ENCODE measurements around the gene LRRC47.

LRRC47 gene

DNA sequence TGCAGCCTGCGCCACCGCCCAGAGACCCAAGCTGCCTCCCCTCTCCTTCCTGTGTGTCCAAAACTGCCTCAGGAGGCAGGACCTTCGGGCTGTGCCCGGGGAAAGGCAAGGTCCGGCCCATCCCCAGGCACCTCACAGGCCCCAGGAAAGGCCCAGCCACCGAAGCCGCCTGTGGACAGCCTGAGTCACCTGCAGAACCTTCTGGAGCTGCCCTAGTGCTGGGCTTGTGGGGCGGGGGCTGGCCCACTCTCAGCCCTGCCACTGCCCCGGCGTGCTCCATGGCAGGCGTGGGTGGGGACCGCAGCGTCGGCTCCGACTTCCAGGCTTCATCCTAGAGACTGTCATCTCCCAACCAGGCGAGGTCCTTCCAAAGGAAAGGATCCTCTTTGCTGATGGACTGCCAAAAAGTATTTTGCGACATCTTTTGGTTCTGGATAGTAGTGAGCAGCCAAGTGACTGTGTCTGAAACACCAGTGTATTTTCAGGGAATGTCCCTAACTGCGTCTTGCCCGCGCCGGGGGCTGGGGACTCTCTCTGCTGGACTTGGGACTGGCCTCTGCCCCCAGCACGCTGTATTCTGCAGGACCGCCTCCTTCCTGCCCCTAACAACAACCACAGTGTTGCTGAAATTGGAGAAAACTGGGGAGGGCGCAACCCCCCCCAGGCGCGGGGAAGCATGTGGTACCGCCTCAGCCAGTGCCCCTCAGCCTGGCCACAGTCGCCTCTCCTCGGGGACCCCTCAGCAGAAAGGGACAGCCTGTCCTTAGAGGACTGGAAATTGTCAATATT is 63.0 kb downstream of the LRRC47 start:
- no peak for DNase-seq (ENCODE audit: low read depth in 2 of 2)

DNA sequence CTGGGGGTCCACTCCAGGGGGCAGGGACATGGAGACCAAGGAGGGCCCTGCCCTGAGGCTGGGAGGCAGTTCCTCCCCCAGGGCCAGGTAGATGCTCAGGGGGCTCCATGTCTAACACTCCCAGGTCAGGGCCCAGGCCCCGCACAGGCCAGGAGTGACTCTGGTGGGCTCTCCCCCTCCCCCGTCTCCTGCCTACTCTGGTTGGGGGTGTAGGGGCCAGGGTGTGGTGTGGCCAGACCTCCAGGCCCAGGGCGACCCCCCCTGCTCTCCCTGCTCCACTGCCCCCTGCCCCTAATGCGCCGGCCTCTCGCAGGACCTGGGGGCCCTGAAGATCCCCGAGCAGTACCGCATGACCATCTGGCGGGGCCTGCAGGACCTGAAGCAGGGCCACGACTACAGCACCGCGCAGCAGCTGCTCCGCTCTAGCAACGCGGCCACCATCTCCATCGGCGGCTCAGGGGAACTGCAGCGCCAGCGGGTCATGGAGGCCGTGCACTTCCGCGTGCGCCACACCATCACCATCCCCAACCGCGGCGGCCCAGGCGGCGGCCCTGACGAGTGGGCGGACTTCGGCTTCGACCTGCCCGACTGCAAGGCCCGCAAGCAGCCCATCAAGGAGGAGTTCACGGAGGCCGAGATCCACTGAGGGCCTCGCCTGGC is 63.7 kb downstream of the LRRC47 start:
- DNase-seq (ENCODE audit: low read depth in 2 of 2): no peak

DNA sequence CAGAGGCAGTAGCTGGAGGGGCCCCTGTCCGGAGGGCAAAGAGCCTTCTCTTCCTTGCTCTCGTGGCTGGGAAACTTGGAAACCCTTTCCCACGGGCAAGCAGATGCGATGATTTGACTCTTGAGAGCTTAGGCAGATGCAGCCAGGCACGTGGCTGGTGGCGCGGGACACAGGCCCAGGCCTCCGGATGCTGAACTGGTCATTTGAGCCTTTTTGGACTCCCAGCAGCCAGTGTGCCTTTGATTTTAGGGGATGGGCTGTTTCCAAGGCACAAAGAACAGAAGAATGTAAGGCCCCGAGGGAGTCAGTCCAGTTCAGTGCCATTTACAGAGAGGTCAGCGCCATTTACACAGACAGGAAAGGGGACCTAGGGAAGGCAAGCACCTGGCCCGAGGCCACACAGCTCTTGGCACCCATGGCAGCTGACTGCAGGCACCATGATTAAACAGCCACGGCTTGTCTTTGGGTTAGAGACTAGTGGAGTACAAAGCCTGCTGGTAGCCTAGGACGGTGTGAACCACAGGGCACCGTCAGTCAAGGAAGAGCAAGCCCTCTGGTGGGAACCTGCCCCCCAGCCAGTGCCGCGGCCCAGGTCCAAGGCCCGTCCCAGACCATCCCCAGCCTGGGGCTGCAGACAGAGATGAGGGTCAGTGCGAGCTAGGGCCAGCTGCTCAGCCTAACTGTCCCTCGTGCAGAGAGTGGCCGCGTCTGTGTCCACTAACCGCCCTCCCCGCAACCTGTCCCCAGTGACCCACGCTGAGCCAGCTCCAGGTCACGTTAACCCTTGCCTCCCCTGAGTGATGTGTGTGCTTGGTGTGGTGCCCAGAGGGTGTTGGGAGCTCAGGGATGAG is 64.5 kb downstream of the LRRC47 start:
- no peak for DNase-seq (ENCODE audit: low read depth in 2 of 2)

DNA sequence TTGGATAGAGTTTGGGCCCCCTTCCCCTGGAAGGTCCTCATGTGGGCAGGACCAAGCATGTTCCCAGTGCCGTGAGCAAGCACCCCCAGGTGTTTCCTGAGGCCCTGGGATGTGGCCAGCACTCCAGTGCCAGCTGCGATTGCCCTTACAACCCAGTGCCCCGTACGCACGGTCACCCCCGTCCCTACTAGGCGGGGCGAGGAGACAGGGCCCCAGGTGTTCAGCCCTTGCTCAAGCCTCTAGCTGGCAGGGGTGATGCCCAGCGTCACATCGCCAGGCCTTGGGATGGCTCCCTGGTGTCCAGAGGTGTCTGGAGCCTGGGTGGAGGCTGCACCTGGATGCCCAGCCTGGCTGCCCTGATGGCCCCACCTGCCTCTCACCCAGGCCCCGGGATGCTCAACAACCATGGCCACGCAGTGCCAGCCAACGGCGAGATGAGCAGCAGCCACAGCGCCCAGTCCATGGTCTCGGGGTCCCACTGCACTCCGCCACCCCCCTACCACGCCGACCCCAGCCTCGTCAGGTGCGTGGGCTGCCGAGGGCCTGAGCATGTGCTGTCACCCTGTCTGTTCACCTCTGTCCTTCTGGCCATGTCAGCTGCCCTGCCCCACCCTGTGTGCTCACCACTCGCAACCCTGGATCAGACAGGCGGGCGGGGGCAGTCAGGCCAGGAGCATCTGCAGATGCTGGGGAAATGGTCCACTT is 65.6 kb downstream of the LRRC47 start:
- no peak for DNase-seq (ENCODE audit: low read depth in 2 of 2)

DNA sequence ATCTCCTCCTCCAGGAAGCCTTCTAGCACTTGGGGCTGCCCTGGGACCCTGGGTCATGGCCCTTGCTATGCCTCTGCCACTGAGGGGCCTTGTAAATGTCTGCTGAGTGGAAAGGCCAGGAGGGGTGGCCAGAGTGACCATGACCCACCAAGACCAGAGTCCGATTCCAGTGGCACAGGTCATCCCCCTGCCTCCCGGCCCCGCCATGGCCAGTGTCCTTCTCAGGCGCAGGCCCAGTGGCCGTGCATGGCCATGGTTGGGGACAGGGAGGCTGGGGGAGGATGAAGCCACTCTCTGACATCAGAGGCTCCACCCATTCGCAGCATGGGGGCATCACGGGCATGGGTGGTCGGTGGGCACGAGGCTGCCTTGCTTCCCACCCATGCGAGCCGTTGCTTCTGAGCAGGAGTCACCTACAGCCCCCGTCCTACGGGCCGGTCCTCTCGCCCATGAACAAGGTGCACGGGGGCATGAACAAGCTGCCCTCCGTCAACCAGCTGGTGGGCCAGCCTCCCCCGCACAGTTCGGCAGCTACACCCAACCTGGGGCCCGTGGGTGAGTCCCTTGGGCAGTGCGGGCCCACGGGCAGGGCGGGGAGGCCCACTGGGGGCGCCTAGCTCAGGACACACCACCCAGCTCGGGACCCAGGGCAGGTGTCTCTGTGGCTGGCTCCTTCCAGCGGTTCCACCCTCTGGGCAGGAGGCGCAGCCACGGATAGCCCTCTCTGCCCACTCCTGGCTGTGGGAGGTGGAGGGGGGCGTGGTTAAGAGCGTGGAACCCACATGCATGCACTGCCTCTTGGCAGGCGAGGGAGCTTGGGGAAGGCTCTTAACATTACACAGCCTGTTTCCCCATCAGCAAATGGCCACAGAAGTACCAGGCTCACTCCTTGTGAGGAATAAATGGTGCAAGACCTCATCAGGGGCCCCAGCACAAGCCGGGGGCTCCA is 66.4 kb downstream of the LRRC47 start:
- no peak for DNase-seq (ENCODE audit: low read depth in 2 of 2)
